GM21381 (cell line): ENCODE measurements around the gene MEA1.
A peak's percentile ranks its signal among the peaks of the same experiment; 100 is the strongest.
"Not testable (repeated sequence)": the region's sequence is repeated elsewhere in the genome, so short reads cannot be mapped to it uniquely, and the experiment has no call there.

Experiments
- ATAC-seq: cut with Tn5 transposase; IDR thresholded peaks from one replicate; pipeline ENCODE4 v1.9.1; 2021; ENCODE audit warnings: mild to moderate bottlenecking, moderate library complexity; ENCODE audit not compliant: unreplicated experiment

The MEA1 gene

DNA sequence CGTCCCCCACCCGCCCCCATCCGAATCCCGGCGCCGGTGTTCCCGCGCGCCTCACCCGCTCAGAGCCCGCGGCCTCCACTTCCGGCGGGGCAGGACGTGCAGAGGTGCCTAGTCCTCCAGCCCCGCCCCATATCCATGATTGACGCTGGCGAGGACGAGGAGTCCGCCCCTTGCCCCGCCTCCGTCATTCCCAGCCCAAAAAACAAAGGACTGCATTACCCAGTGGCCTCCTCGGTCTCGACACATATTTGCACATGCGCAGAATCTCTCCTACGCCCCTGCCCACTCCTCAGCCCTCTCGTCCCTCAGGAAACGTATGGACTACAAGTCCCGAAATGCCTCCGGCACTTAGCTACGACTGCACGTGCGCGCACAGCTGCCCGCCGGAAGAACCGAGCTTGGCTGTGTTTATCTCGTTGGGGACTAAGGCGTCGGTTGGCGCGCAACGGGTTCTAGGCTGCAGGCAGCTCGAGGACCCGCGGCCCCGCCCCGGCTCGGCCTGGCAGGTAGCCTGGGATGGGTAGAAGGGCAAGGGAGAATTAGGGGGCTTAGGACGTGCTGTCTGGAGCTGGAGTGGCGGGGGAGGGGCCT is at the start of gene MEA1, which contains the start of gene KLHDC3:
MEA1 (minus strand) TSS at position 104 of the 591 bp plus-strand sequence. CDS start 133 bp downstream, outside the sequence.
KLHDC3 (plus strand) TSS at position 407 of the 591 bp plus-strand sequence. CDS start 2,944 bp downstream, outside the sequence.
- ATAC-seq, result peak; percentile 92

DNA sequence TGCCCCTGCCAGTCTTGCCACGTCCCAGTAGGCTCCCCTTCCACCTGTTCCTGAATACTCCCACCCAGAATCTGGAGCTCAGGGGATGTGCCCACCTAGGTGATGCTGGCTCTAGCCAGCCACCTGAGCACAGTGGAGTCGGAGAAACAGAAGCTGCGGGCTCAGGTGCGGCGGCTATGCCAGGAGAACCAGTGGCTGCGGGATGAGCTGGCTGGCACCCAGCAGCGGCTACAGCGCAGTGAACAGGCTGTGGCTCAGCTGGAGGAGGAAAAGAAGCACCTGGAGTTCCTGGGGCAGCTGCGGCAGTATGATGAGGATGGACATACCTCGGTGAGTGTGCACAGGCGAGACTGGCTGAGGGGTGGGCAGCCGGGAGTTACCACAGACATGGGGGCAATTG is 49.1 kb upstream of the MEA1 start:
- no peak for ATAC-seq

GRCh38 chr6:43061861-43062260 is 48.1 kb upstream of the MEA1 start:
- no peak for ATAC-seq

GRCh38 chr6:43060755-43061633 is 47.2 kb upstream of the MEA1 start:
- no peak for ATAC-seq

DNA sequence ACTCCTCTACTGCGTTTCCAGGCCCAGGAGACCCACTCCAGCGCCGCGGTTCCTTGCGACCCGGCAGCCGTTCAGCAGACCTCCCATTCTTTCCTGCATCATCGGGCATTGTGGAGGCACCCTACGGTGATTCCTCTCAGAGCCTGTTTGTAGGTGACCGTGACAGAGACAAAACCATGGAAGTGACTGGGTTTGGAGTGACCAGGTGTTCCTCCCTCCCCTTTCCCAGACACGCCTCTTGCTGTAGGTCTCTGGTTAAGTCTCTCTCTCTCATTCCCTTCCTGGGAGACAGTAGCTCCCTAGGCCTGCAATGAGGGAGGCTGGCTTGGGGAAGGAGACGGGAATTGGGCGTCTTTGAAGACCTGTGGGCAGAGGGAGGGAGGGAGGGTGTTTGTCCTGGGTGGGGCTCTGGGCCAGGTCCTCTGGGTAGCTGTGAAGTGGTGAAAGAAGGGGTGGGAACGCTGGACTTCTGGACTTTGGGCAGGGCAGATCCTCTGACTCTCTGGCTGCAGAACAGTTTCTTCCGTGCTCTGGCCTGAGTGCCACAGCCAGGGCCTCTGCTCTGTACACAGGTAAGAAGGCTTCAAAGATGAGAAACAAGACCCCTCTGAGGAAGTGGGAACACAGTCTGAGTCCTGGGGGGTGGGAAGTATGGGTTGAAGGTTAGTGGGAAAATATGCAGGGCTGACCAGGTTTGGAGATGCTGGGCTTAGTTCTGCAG is 46.4 kb upstream of the MEA1 start:
- ATAC-seq, result no peak

DNA sequence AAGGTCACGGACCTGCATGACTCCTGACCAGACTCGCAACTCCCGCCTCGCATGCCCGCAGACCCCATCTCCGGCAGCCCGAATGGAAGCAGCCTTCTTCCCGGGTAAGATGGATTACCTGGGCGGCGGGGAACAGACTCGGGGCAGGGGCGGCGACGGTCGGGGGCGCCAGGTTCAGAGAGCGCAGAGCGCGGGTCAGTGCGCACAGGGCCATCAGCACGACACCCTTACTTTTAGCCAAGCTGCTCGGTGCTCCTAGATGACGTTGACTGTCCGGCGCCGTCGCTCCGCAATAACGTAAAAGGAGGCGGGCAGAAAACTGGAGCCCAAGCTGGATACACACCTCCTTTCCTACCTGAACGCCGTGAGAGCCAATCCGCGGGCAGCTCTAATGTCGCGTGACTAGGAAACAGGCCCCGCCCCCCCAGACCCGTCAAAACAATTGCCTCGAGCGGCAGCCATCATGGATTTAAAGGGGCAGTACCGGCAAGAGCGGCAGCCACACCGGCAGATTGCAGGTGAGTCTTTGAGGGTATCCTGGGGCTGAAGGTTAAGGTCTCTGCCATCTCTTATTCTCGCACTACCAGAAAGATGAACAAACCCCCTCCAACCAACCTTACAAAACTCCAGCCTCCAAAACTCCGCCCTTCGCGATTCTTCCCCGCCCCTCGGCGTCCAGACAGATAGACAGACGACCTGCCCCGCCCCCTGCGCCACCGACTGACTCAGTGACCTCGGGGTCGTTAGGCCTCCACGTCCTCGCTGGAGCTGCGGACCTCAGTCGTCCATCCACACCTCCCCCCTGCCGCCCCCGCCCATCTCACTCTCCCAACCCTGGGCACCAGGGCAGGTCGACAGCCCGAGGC is 45.7 kb upstream of the MEA1 start, which contains the start of the genes KLC4 and MRPL2:
KLC4 (plus strand) TSS at position 464 of the 866 bp plus-strand sequence. CDS start 1,705 bp downstream, outside the sequence.
MRPL2 (minus strand) TSS at position 267 of the 866 bp plus-strand sequence; CDS start at position 214, 53 bp downstream.
- peak; percentile 85 for ATAC-seq

GRCh38 chr6:43058531-43058930 is 44.8 kb upstream of the MEA1 start:
- ATAC-seq, result no peak

DNA sequence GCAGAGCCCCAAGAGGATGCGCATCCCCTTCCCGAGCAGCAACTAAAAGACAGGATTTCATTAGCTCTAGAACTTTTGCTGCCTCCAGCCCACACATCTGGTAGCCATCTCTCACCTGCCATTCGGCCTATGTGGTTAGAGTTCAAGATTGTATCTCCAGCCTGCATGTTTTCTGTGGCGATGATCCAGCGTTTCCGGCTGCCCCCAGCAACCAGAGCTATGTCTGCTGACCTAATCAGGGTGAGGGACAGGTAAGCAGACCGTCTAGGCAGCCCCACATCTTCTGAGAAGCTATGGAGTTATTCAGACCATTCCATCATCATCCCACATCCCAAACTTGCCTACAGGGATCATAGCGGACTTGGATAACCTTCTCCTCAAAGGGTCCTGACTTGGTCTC is 42.2 kb upstream of the MEA1 start:
- no peak for ATAC-seq

DNA sequence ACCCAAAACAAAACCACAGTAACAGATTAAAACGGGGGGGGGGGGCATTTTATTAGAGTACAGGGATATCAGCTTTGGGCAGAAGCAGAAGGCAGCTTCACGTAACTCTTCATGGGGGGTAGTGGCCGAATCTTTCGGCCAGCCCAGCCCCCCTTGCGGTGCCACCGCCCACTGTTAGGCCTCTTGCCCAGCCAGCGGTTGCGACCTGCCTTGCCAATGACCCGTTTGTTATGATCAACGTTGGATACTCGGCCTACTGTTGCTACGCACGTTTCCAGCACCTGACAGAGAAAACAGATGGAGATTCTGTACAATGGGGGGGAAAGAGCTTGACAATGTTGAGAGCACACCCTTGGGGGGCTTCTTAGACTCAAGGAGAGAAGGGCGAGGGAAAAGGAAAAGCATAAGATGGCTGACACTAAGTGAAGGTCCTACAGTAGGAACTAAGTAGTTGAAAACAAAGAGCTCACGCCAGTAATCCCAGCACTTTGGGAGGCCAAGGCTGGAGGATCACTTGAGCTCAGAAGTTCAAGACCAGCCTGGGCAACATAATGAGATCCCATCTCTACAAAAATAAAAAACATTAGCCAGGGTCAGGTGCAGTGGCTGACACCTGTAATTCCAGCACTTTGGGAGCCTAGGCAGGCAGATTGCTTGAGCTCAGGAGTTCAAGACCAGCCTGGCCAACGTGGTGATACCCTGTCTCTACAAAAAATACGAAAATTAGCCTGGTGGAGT is 40.6 kb upstream of the MEA1 start:
- ATAC-seq, result no peak

DNA sequence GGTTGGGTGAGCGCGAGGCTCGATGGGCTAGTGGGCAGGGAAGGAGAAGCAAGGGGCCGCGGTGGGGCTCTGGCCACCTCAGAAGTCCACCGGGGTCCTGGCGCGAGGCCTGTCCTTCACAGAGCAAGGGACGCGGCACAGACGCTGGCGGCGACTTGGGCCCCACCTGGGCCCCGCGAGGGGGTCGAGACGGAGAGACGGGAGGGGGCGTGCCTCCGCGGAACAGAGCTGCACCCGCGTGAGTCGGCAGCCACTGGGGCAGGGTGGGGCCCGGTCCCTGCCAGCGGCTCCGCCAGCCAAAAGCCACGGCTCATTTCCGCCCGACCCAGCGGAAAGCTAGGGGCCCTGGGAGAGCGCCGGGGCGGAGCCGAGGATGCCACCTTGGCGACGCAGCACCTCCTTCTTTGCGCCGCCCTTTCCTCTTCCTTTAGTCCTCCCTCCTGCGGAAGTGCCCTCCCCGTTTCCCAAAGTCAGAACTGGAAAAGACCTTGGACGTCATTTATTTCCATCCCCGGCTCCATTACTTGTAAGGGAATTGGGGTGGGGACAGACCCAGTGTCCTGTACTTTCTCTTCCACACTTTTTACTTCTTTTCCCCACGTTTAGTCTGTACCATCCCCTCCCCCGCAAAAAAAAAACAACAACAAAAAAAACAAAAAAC is 39.9 kb upstream of the MEA1 start, which contains the start of gene CUL7:
CUL7 (minus strand) TSS at position 307 of the 661 bp plus-strand sequence. CDS start 1,063 bp downstream, outside the sequence.
- peak; percentile 85 for ATAC-seq

DNA sequence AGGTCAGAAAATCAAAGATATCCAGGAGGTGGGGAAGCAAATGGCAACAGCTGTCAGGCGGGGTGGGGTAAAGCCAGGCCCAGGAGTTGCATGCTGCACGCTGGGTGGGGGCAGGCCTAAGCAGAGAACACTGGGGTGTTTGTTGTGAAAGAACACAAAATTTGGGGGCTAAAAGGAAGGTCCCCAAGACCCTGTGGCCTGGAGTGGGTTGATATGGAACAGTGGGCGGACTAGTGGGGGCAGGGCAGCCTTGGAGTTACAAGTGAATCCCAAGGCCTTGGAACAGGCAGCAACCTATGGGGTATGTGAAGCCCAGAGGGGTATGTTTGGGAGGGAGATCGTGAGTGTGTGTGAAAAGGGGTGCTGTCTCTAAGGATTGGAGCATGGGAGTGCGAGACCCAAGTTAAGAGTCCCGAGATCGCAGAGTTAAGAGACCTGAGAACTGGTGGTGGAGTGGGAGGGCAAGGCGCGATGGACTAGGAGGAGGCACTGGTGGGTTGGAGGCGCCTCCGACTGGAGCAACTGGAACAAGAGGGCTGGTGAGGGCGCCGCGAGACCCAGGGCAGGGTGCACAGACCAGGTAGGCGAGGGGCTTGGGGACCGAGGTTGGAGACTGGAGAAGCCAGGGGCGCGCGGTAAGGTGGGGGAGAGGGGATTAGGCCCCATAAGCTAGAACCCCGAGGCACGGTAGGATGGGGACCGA is 39.2 kb upstream of the MEA1 start:
- peak; percentile 5 for ATAC-seq

DNA sequence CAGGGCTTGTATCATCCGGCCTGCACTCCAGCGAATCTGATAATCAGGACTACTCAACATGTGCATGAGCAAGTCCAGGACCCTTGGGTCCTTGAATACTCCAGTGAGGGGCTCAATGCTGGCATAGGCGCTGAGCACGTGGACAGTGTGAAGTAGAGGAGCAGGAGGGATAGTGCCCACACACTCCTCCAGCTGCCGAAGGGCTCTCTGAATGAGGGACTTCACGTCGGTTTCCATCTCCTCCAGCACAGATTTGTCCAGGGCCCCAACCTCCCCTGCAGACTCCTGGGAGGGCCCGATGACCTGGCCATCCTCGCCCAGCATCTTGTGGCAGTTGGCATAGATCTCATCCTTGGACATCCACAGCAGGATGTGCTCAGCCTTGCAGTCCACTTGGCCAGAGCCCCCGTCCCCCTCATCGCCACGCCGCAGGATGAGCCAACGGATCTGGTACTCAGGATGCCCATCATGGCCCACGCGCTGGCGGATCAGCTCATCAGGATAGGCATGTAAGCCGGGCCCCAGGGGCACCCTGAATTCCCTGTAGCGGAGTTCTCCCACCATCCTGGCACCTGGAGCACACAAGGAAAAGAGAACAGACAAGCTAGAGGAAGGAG is 38.6 kb upstream of the MEA1 start:
- ATAC-seq, result no peak

DNA sequence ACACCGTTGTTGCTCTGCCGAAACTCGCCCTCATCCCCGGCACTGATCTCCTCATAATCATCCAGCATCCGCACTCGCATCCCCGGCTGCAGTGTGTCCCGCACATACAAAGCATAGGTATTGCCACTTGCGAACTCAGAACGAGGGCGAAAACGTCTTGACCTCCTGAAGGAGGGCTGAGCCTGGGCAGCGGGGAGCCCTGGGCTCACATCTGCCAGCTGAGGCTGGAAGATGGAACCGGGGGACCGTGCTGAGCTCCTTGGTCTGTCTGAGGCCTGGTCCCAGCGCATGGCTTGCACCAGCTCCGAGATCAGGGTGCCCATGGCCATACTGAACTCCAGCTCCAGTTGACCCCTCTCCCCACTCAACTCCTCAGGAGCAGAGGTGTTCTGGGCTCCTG is 37.2 kb upstream of the MEA1 start:
- ATAC-seq, result no peak

- no peak for ATAC-seq
These were observed 34.3 kb upstream of the MEA1 start for GRCh38 chr6:43047998-43048397.

- no peak for ATAC-seq
These were observed 31.7 kb upstream of the MEA1 start for GRCh38 chr6:43045371-43045930.

- ATAC-seq, result no peak
These were observed 29.6 kb upstream of the MEA1 start for GRCh38 chr6:43043310-43043709.

GRCh38 chr6:43041475-43041874 is 27.7 kb upstream of the MEA1 start:
- not testable (repeated sequence) for ATAC-seq
